IMR-90 (cell line): ENCODE data around the gene VEPH1. TPM values are rescaled to one million over a fixed set of nuclear protein-coding genes. Genes with fewer than 3 reads are reported as not detected.
A peak's percentile ranks its signal among the peaks of the same experiment; 100 is the strongest.

ENCODE experiments used
- ATAC-seq: fragments of 200-7000 bp; cut with Tn5 transposase; 2 replicates; pipeline ENCODE4 v1.9.1; 2020; ENCODE audit warnings: low read depth, mild to moderate bottlenecking, moderate library complexity
- BruUV-seq: library from RNA; stranded (reverse); fragments of 400-500 nt; replicated peaks from 2 replicates; lab custom pipeline; 2021; lab: Mats Ljungman, UMichigan
- CTCF ChIA-PET: fragments of 300-600 bp; formaldehyde crosslinking; extraction: SDS; loops from one replicate; lab custom pipeline; 2021; ENCODE audit warnings: antibody characterized with exemption; lab: Yijun Ruan, JAX
- POLR2A ChIA-PET: fragments of 300-600 bp; sonication (Branson Sonifier 250); formaldehyde crosslinking; loops from one replicate; lab custom pipeline; 2022; ENCODE audit warnings: antibody characterized with exemption; ENCODE audit not compliant: unreplicated experiment; lab: Charles Lee
- DNase-seq: peaks from one replicate; pipeline ENCODE4 v3.0.0; 2013
- H2AFZ ChIP-seq: replicated peaks from 2 replicates; pipeline ENCODE3; 2013; ENCODE audit warnings: low read length, mild to moderate bottlenecking; ENCODE audit not compliant: poor library complexity
- H2AK5ac ChIP-seq: 2 replicates; pipeline ENCODE4 v1.6.1; 2013; ENCODE audit warnings: low read depth, low read length, inconsistent platforms
- H2AK9ac ChIP-seq: replicated peaks from 2 replicates; pipeline ENCODE3; 2013; ENCODE audit warnings: mild to moderate bottlenecking, low read depth, low read length, moderate library complexity; ENCODE audit not compliant: poor library complexity
- H2BK120ac ChIP-seq: 2 replicates; pipeline ENCODE4 v1.6.1; 2013; ENCODE audit warnings: low read depth, low read length, inconsistent platforms
- H2BK15ac ChIP-seq: 3 replicates; pipeline ENCODE4 v1.6.1; 2013; ENCODE audit warnings: low read depth, low read length, inconsistent platforms
- H2BK20ac ChIP-seq: 2 replicates; pipeline ENCODE4 v1.6.1; 2013; ENCODE audit warnings: low read depth, mild to moderate bottlenecking, inconsistent platforms, low read length, moderate library complexity
- H2BK5ac ChIP-seq: 2 replicates; pipeline ENCODE4 v1.6.1; 2013; ENCODE audit warnings: mild to moderate bottlenecking, low read depth, low read length, inconsistent platforms; ENCODE audit not compliant: poor library complexity, severe bottlenecking
- H3K14ac ChIP-seq: replicated peaks from 2 replicates; pipeline ENCODE4 v1.6.1; 2013; ENCODE audit warnings: low read depth, low read length, inconsistent platforms
- H3K18ac ChIP-seq: 2 replicates; pipeline ENCODE4 v1.6.1; 2013; ENCODE audit warnings: low read depth, low read length, control low read depth
- H3K23ac ChIP-seq: 2 replicates; pipeline ENCODE4 v1.6.1; 2013; ENCODE audit warnings: low read depth, low read length, inconsistent platforms
- H3K27ac ChIP-seq: 2 replicates; pipeline ENCODE4 v1.5.1; 2013; ENCODE audit warnings: mild to moderate bottlenecking, control low read depth, low read length; ENCODE audit not compliant: insufficient read depth
- H3K27me3 ChIP-seq: 2 replicates; pipeline ENCODE4 v1.6.1; 2013; ENCODE audit warnings: low read length; ENCODE audit not compliant: control insufficient read depth, insufficient read depth
- H3K36me3 ChIP-seq: 2 replicates; pipeline ENCODE4 v1.6.1; 2013; ENCODE audit warnings: low read length, mixed read lengths; ENCODE audit not compliant: control insufficient read depth, insufficient read depth
- H3K4ac ChIP-seq: 2 replicates; pipeline ENCODE4 v1.6.1; 2013; ENCODE audit warnings: low read depth, low read length, inconsistent platforms
- H3K4me1 ChIP-seq: 2 replicates; pipeline ENCODE4 v1.6.1; 2013; ENCODE audit warnings: low read length, mixed read lengths; ENCODE audit not compliant: control insufficient read depth, insufficient read depth
- H3K4me2 ChIP-seq: 2 replicates; pipeline ENCODE4 v1.6.1; 2013; ENCODE audit warnings: low read depth, mild to moderate bottlenecking, control low read depth, low read length, moderate library complexity
- H3K4me3 ChIP-seq: 2 replicates; pipeline ENCODE4 v1.5.1; 2013; ENCODE audit warnings: low read depth, mild to moderate bottlenecking, control low read depth, low read length, moderate library complexity; ENCODE audit not compliant: insufficient read depth
- H3K56ac ChIP-seq: 2 replicates; pipeline ENCODE4 v1.6.1; 2013; ENCODE audit warnings: low read length, inconsistent platforms; ENCODE audit not compliant: insufficient read depth; ENCODE audit errors: extremely low read depth
- H3K79me1 ChIP-seq, 2 experiments: 2 replicates each; pipeline ENCODE4 v1.6.1; 2013; ENCODE audit warnings: low read length in 2 of 2, inconsistent platforms in 1 of 2, low read depth in 1 of 2
- H3K9ac ChIP-seq: 2 replicates; pipeline ENCODE4 v1.6.1; 2013; ENCODE audit warnings: low read depth, low read length, control low read depth
- H3K9me1 ChIP-seq: 2 replicates; pipeline ENCODE4 v1.6.1; 2013; ENCODE audit warnings: low read length, inconsistent platforms; ENCODE audit not compliant: insufficient read depth
- H3K9me3 ChIP-seq: 2 replicates; pipeline ENCODE4 v1.6.1; 2013; ENCODE audit warnings: low read length; ENCODE audit not compliant: control insufficient read depth, insufficient read depth
- H4K20me1 ChIP-seq: 2 replicates; pipeline ENCODE4 v1.6.1; 2013; ENCODE audit warnings: low read length, inconsistent platforms; ENCODE audit not compliant: insufficient read depth
- H4K5ac ChIP-seq: 2 replicates; pipeline ENCODE4 v1.6.1; 2013; ENCODE audit warnings: mild to moderate bottlenecking, low read depth, low read length, control low read depth
- H4K8ac ChIP-seq, 2 experiments: 2 replicates each; pipeline ENCODE4 v1.6.1; 2013; ENCODE audit warnings: low read depth in 2 of 2, low read length in 2 of 2, control low read depth in 1 of 2, inconsistent platforms in 1 of 2
- H4K91ac ChIP-seq: 2 replicates; pipeline ENCODE4 v1.6.1; 2013; ENCODE audit warnings: low read depth, low read length, inconsistent platforms; ENCODE audit not compliant: insufficient read depth
- BHLHE40 ChIP-seq: fragments of 150-350 bp; IDR thresholded peaks from 2 replicates; pipeline ENCODE4 v1.6.1; 2016; ENCODE audit warnings: mild to moderate bottlenecking, low read depth, low read length
- CEBPB ChIP-seq: IDR thresholded peaks from 2 replicates; pipeline ENCODE4 v1.6.1; 2012; ENCODE audit warnings: low read depth, low read length, improper control_type of control experiment
- CHD1 ChIP-seq: IDR thresholded peaks from 2 replicates; pipeline ENCODE4 v1.6.1; 2012; ENCODE audit warnings: low read depth, low read length, improper control_type of control experiment
- FOS ChIP-seq: fragments of 150-350 bp; IDR thresholded peaks from 2 replicates; pipeline ENCODE4 v1.6.1; 2016; ENCODE audit warnings: low read depth, low read length
- MAFK ChIP-seq: IDR thresholded peaks from 2 replicates; pipeline ENCODE4 v1.6.1; 2012; ENCODE audit warnings: low read depth, low read length, improper control_type of control experiment
- MAZ ChIP-seq: IDR thresholded peaks from 2 replicates; pipeline ENCODE4 v1.6.1; 2012; ENCODE audit warnings: low read depth, mild to moderate bottlenecking, low read length, improper control_type of control experiment, moderate library complexity, borderline replicate concordance
- MXI1 ChIP-seq: IDR thresholded peaks from 2 replicates; pipeline ENCODE4 v1.6.1; 2012; ENCODE audit warnings: low read depth, mild to moderate bottlenecking, low read length, moderate library complexity, borderline replicate concordance
- NFE2L2 ChIP-seq: fragments of 150-350 bp; IDR thresholded peaks from 2 replicates; pipeline ENCODE4 v1.6.1; 2016; ENCODE audit warnings: low read depth, mild to moderate bottlenecking, low read length
- POLR2A ChIP-seq: IDR thresholded peaks from 2 replicates; pipeline ENCODE4 v1.6.1; 2012; ENCODE audit warnings: mild to moderate bottlenecking, low read depth, low read length
- RCOR1 ChIP-seq: IDR thresholded peaks from 2 replicates; pipeline ENCODE4 v1.6.1; 2012; ENCODE audit warnings: mild to moderate bottlenecking, low read length, improper control_type of control experiment; ENCODE audit not compliant: insufficient replicate concordance
- RFX5 ChIP-seq: IDR thresholded peaks from 2 replicates; pipeline ENCODE4 v1.8.0; 2012; ENCODE audit warnings: low read depth, mild to moderate bottlenecking, low read length, moderate library complexity
- WGBS, 2 experiments: methylation state at CpG; one replicate each; pipeline versions ENCODE4 v1.1.5 to v1.1.7; 2013; ENCODE audit warnings: missing lambda C conversion rate in 2 of 2; ENCODE audit not compliant: insufficient read length in 1 of 2; ENCODE audit errors: extremely low coverage in 2 of 2; 5-methylcytosine and 5-hydroxymethylcytosine counted together
- dilution Hi-C: fragments of 300-500 bp; cut with HindIII; formaldehyde crosslinking; loops from one replicate; pipeline ENCODE4 v1.14.3; 2018; ENCODE audit warnings: low sequenced_read_pairs; ENCODE audit not compliant: unreplicated experiment
- in situ Hi-C: fragments of 300-500 bp; cut with MboI; formaldehyde crosslinking; loops from 3 replicates; pipeline ENCODE4 v1.14.3; 2019; ENCODE audit warnings: low sequenced_read_pairs, inconsistent platforms, mixed read lengths
- intact Hi-C: fragments of 100-400 bp; cut with micrococcal nuclease; formaldehyde crosslinking; loops from 2 replicates; pipeline ENCODE4 v1.10.0; 2022
- polyA plus RNA-seq, 3 experiments: library from polyadenylated mRNA; depleted of rRNA; stranded (reverse); fragments of >200 nt; gene quantifications; 2 replicates each; pipeline ENCODE4 v1.2.3, GENCODE V29; 2012; ENCODE audit warnings: low replicate concordance in 1 of 3
- total RNA-seq: library from RNA; depleted of rRNA; stranded (reverse); fragments of >200 nt; gene quantifications from 2 replicates; pipeline ENCODE4 v1.2.3, GENCODE V29; 2012
- TF ChIP-seq, protein P1 (sequence below): fragments of 150-350 bp; IDR thresholded peaks from 2 replicates; pipeline ENCODE4 v1.6.1; 2016; ENCODE audit warnings: low read depth, mild to moderate bottlenecking, low read length, moderate library complexity, borderline replicate concordance
- TF ChIP-seq, protein P2 (sequence below): conservative IDR thresholded peaks from 2 replicates; pipeline ENCODE4 v1.5.1; 2012; ENCODE audit warnings: mild to moderate bottlenecking, low read depth, low read length, improper control_type of control experiment
- TF ChIP-seq, protein P3 (sequence below): fragments of 150-350 bp; IDR thresholded peaks from 2 replicates; pipeline ENCODE4 v1.6.1; 2017; ENCODE audit warnings: mild to moderate bottlenecking, antibody characterized with exemption, low read length, low read depth

The VEPH1 gene
- total and polyA plus RNA-seq, 2 of the 4 experiments (the other 2 are of a cell fraction): 30.5 to 130 TPM

DNA sequence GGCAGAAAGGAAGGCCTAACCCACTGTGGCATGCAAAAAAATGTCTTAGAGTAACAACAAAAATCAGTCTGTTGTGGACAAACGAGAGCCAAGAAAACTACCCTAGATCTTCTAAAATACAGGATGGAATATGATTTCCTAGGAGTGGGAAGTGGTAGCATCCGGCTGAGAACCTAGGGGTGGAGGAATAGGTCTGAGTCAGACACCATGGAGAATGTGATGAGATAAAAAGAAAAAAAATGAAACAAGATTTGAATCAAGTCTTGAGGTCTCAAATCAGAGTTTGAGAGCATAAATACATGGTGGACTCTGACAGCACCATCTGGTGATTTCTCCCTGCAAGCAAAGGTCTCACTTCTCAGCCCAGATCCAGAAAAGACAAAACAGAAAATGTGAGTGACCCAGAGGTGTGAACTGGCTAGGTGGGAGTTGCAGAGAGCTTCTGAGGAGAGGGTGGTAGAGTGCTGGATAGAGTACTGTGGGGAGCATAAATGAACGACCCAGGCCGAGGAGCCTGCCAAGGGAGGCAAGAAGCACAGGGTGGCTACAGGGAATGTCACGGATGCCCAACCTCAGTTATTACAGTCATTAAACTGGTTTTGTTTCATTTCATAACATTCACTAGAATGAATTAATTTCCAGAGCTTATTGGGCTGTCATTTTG is 27.6 kb upstream of the VEPH1 start:
- dilution Hi-C loops (no loop called here), intact Hi-C loops (loop anchor here (5.0 to 10.0 kb wide), 3 partner anchors 562 to 1264 kb away; partner anchors contain the start of gene SHOX2), in situ Hi-C loops (no loop called here)
- ChIA-PET CTCF (interaction anchor here (0.6 to 3.1 kb wide), 5 partner anchors 42 to 1121 kb away, joined by 3 to 65 read pairs (median 4); no protein-coding TSS in a partner anchor), POLR2A (interaction anchor here (0.6 kb wide), 1 partner anchor 579 kb away, joined by 12 read pairs; the partner anchor contains the start of gene RSRC1)
- Histone ChIP-seq H3K36me3 (no peaks in the 10 kb centered on the region), H3K23ac (peak overlapping the region; percentile 44), H2BK15ac (0 out of 3 replicates have a peak overlapping the region, but pooled peaks have one; percentile 8), H3K18ac (peak overlapping the region; percentile 68), H4K91ac (peak overlapping the region; percentile 59), H3K56ac (no peak overlapping the region; the same call in 1 of the 2 replicates), H2BK20ac (peak overlapping the region; percentile 22; the same call in 1 of the 2 replicates), H3K4ac (peak overlapping the region; percentile 57), H3K4me1 (peaks cover 33% of the 10 kb centered on the region), H2BK120ac (peak overlapping the region; percentile 14), H4K5ac (peak overlapping the region; percentile 87), H3K79me1 (peaks cover 17 to 46% of the 10 kb centered on the region in 2 experiments; a peak in 3 of 4 replicates), H2AFZ (peak overlapping the region; percentile 4), H3K9me1 (peaks cover 21% of the 10 kb centered on the region), H2AK9ac (peak overlapping the region; percentile 10), H2AK5ac (peak overlapping the region; percentile 59), H3K4me2 (peak overlapping the region; percentile 78), H4K8ac (peak overlapping the region; percentile 55 to 69; a peak in 3 of 4 replicates), H4K20me1 (no peaks in the 10 kb centered on the region), H3K9ac (peak overlapping the region; percentile 15; the same call in 1 of the 2 replicates), H3K27me3 (no peaks in the 10 kb centered on the region), H3K4me3 (no peak overlapping the region), H2BK5ac (peak overlapping the region; percentile 77), H3K9me3 (no peaks in the 10 kb centered on the region), H3K14ac (peak overlapping the region; percentile 56; the same call in 1 of the 2 replicates), H3K27ac (peak overlapping the region; percentile 19)
- WGBS, 2 experiments: no CpG with 5 or more reads among the region's 5 CpGs
- TF ChIP-seq CHD1 (no peak), MAZ (no peak), MXI1 (no peak), POLR2A (no peak), RCOR1 (no peak), MAFK (no peak), CEBPB (no peak), NFE2L2 (no peak), FOS (no peak), RFX5 (no peak), BHLHE40 (no peak)
- TF ChIP-seq, protein P1, sequence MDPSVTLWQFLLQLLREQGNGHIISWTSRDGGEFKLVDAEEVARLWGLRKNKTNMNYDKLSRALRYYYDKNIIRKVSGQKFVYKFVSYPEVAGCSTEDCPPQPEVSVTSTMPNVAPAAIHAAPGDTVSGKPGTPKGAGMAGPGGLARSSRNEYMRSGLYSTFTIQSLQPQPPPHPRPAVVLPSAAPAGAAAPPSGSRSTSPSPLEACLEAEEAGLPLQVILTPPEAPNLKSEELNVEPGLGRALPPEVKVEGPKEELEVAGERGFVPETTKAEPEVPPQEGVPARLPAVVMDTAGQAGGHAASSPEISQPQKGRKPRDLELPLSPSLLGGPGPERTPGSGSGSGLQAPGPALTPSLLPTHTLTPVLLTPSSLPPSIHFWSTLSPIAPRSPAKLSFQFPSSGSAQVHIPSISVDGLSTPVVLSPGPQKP: no peak
- TF ChIP-seq, protein P2, sequence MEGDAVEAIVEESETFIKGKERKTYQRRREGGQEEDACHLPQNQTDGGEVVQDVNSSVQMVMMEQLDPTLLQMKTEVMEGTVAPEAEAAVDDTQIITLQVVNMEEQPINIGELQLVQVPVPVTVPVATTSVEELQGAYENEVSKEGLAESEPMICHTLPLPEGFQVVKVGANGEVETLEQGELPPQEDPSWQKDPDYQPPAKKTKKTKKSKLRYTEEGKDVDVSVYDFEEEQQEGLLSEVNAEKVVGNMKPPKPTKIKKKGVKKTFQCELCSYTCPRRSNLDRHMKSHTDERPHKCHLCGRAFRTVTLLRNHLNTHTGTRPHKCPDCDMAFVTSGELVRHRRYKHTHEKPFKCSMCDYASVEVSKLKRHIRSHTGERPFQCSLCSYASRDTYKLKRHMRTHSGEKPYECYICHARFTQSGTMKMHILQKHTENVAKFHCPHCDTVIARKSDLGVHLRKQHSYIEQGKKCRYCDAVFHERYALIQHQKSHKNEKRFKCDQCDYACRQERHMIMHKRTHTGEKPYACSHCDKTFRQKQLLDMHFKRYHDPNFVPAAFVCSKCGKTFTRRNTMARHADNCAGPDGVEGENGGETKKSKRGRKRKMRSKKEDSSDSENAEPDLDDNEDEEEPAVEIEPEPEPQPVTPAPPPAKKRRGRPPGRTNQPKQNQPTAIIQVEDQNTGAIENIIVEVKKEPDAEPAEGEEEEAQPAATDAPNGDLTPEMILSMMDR: no peak
- TF ChIP-seq, protein P3, sequence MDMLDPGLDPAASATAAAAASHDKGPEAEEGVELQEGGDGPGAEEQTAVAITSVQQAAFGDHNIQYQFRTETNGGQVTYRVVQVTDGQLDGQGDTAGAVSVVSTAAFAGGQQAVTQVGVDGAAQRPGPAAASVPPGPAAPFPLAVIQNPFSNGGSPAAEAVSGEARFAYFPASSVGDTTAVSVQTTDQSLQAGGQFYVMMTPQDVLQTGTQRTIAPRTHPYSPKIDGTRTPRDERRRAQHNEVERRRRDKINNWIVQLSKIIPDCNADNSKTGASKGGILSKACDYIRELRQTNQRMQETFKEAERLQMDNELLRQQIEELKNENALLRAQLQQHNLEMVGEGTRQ: no peak
- ATAC-seq (no peak), DNase-seq (peak; percentile 53)
- BruUV-seq: no TSS peak
